SHP77 treated with DMSO at 0.1 percent for 48 hours (cell line): ENCODE measurements around the gene ERAP2.
"Not testable (repeated sequence)": the region's sequence is repeated elsewhere in the genome, so short reads cannot be mapped to it uniquely, and the experiment has no call there.

Experiments used
- DNase-seq: peaks from one replicate; lab custom pipeline; 2025; lab: John Stamatoyannopoulos, UW

Gene ERAP2

DNA sequence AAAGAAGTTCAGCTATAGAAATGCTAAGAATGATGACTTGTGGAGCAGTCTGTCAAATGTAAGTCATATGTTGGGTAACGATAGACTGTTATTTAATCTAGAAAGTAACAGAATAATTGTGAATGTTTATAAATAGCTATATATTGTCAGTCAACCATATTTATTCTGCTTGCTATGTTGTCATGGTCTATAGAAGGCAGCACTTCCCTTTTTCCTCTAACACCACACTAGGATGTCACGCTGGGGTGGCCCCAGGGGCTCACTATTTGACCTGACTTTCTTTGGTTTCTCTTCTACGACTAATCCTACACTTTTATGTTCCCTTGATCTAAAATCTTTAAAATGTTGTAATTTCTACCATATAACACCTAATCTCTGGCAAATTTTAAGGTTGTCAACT, 20.5 kb downstream of the ERAP2 start:
- no peak for DNase-seq

DNA sequence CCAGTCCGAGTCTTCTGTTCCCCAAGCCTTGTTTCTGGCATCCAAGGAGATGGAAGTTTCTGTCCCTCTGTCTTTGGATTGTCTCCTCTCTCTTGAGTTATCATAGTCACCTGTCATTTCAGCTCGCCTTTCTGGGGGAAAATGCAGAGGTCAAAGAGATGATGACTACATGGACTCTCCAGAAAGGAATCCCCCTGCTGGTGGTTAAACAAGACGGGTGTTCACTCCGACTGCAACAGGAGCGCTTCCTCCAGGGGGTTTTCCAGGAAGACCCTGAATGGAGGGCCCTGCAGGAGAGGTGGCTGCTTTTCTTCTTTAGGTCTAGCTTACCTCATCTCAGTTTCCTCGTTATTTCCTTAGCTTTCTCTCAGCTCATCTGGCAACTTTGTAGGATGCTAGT, 25.1 kb downstream of the ERAP2 start:
- DNase-seq, result no peak

DNA sequence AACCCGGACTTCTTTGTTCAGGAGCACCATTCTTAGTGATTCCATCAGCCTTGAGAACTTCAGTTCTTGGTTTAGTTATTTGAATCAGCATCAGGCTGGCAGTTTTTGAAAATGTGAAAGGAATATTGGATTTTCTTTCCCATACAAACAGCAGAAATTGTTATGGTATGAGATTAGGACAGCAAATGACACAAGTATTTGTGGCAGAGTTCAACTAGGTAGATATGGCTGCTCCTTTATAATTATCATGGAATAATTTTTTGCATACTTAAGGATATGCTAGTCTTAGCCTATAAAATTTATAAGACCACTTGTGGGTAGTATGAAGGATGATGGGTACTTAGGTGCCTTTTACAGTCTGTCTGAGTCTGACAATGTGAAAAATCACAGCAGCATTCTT, 25.5 kb downstream of the ERAP2 start:
- DNase-seq, result no peak

DNA sequence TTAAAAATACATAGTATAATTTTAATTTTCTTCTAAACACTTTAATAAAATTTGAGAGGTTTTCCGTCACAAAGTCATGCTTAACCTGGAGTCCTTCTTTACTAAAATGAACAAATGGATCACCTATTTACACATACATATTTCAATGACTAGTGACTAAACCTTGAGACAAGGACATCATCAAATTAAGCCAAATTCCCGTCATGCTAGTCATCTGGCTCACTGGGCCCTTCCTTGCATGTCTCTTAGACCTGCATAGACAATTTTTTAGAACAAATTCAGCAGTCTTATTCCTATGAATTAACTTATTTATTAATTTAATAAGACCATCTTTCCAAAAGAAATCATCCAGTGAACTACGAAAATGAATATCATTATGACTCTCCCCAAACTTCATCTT, 26.6 kb downstream of the ERAP2 start:
- no peak for DNase-seq

DNA sequence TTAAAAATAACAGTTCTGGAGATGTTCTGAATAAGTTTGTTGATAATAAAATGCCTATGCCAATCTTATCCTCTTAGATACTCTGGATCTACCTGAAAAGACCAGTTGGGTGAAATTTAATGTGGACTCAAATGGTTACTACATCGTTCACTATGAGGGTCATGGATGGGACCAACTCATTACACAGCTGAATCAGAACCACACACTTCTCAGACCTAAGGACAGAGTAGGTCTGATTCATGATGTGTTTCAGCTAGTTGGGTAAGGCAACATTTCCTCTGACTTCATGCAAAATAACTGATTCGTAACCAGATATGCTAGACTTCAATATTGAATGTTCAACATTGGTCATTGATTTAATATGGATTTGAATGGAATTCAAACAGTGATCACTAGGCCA, 27.0 kb downstream of the ERAP2 start:
- no peak for DNase-seq

DNA sequence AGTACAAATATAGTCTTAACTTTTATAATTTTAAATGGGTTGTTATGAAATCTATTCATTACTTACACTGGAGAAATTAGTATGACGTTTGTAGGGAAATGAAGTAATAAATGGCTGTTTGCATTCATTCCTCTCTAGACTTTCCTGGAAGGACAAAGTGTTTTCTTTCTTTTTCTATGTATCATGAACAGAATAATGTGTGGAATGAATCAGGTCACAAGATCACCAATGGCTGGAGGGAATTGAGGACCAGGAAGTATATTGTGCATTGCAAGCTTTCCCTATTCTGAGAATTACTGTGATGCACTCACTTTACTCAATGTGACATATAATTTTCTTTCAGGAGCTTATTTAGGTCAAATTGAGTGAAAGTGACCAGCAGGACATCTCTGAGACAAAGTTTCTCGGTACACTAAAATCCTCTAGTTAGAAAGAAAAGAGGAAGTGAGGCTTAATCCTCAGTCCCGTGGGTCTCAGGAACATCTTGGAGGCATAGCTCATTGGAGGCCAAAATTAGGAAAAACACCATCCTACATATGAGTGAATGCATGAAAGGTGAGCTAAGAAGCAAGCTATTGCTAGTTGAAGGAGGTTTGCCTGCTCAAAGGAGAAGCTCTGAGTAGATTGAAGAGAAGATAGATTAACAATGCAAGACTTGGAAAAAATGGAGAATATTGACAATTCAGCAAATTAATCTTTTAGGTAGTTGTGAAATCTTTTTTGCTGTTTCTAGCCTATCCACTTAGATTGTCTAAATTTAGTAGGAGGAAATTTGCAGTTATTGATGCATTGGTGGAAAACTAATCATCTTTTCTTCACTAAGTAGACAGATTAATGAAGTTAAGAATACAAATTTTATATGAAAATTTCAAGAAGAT, 28.0 kb downstream of the ERAP2 start:
- DNase-seq, result no peak

DNA sequence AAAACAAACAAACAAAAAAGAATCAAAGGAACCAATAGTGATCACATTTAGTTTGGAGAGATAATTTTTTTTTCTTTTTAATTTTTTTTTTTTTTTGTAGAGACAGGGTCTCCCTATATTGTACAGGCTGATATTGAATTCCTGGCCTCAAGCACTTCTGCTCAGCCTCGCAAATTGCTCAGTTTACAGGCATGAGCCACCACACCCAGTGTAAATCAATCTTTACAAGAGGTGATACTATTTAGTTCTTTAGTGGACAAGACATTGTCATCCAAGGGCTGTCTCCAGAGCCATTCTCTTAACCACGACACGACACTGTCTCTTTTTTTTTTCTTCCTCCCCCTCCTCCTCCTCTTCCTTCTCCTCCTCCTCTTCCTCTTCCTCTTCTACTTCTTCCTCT, 29.6 kb downstream of the ERAP2 start:
- DNase-seq, result no peak

DNA sequence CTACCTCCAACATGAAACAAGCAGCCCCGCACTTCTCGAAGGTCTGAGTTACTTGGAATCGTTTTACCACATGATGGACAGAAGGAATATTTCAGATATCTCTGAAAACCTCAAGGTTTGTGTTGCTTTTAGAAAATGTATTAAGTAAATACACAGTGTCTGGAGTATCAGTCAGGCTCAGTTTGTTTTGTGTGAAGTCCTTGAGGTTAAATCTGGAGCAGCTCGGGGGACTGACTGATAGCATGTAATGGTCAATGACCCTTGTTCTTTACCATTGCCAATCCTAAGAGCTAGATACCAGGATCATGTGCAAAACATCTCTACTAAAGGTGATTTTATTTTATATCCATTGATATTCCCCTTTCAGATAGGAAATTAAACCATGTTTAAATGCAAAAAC, 32.7 kb downstream of the ERAP2 start:
- DNase-seq, result no peak

DNA sequence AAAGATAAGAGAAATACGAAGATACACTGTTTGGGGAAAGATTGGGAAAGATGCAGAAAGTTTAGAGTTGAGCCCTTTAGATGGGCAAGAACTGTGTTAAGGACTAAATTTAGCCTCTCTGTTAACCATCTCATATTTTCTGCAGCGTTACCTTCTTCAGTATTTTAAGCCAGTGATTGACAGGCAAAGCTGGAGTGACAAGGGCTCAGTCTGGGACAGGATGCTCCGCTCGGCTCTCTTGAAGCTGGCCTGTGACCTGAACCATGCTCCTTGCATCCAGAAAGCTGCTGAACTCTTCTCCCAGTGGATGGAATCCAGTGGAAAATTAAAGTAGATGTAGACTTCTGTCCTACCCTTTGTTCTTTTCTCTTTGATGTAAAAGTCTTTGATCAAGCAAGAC, 33.1 kb downstream of the ERAP2 start:
- DNase-seq, result no peak

DNA sequence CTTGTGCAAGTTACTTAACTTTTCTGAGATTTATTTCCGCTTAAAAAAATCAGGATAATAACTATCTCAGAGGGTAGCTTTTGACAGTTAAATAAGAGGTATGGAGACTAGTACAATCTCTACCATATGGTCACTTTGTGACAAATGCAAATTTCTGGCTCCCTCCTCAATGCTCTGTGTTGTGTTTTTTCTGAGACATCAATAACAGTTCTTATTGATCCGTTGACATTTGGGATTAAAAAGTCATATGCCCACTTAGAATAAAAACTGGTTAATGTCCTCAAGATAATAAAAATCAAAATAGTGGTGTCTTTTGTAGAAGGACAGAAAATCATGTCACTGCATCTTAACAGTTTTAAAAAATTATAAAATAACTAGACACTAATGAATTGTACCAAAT, 34.8 kb downstream of the ERAP2 start:
- no peak for DNase-seq

DNA sequence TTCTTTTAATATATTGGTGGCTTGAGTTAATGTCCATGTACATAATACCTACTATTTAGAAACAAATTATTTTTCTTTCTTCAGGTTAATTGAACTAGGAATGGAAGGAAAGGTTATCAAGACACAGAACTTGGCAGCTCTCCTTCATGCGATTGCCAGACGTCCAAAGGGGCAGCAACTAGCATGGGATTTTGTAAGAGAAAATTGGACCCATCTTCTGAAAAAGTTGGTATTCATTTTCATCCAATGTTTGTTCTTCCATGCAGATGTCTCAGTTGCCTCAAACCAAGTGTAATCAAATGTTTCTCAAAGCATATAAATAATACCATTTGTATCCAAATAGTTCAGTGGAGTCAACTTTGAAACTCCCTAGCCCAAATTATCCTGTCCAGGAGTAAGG, 36.9 kb downstream of the ERAP2 start:
- DNase-seq, result no peak

DNA sequence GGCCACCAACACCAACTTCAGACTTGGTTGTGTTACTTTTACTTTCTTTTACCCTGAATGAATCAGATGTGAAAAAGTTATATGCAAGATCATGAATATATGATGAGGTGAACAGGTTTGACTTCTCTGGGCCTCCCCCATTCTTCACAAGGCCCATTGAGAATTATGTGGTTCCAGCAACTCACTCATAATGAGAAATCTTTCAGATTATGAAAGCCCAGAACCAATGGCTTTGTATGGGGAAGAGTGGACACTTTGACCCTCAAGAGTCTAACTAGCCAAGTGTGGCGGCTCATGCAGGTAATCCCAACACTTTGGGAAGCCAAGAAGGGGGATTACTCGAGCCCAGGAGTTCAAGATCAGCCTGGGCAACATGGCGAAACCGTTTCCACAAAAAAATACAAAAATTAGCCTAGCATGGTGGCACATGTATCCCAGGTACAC, 43.5 kb downstream of the ERAP2 start:
- DNase-seq, result no peak

DNA sequence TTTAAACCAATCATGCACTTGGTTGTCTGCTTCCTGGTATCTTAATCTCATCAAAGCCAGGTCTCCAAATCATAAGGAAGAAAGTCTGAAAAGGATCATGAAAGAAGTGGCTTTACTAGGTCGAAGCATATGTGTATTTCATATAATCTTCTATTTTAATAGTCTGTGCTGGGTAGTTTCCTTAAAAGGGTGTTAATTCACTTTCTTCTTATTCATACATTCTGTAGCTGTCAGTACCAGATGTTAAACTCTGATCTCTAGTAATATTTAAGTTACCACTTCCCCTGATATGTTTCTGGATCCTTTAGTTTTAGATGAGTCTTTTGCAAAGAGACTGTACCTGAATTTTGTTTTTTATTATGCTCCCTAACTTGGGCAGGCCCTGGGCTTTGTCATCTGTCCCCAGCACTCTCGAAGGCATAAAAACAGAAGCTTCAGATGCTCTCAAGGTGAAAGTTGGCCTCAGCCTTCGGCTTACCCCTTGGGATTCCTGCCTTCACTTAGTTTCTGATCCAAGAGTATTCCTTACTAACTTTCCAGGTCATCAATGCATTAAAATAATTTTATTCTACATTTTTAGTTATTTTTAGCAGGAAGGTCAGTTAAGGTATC, 44.5 kb downstream of the ERAP2 start:
- DNase-seq, result no peak

DNA sequence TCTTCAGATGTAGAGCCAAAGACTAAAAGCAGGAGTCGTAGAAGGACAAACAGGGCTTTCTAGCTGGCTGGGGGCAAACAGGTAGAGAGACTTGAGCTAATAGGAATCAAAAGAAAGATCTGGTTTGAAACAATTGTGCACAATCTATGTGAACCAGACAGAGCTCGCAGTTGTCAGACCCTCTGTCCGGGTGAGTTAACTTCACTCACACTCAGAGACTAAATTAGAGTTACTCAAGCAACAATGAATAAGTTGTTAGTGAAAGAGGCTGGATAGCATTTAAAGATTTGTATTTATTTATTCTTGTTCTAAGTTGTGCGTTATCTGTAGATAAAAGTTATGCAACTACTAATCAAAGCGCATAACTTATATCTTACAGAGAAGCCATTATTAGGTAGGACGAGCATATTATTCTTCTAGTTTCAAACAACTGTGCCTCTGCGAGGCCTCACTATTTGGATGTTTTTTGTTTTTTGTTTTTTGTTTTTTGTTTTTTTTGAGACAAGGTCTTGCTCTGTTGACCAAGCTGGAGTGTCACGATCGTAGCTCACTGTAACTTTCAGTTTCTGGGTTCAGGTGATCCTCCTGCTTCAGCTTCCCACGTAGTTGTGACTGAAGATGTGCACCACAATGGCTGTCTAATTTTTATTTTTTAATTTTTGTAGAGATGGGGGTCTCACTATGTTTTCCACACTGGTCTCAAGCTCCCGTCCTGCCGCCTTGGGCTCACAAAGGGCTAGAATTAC, 46.4 kb downstream of the ERAP2 start:
- DNase-seq, result no peak

DNA sequence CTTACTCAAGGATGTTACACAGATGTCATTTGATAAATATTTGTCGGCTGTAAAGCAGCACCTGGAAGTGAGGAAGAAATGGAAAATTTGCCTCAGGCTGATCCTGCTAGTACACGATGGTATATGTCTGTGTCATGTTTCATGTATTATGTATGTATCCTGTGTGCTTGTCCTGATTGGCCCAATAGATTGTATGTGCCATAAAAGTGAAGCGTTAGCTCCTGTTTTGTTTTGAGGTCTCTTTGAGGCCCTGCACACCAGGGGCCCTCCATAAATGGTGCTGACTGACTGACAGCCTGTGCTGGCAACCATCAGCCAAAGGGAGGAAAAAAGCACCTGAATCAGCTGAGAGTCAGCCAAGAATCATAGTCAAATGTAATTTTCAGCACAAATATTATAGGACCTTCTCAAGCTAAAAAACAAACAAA, 47.7 kb downstream of the ERAP2 start:
- DNase-seq, result no peak

DNA sequence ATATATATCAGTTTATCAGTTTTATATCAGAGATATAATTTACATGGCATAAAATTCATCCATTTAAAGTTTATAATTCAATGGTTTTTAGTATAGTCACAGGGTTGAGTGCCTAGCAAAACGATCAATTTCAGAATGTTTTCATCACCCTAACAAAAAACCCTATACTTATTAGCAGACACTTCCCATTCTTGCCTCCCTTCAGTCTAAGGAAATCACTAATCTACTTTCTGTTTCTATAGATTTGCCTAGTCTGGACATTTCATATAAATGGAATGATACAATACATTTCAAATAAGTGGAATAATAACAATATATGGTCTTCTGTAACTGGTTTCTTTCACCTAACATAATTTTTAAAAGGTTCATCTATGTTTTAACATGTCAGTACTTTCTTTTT, 50.0 kb downstream of the ERAP2 start:
- no peak for DNase-seq

DNA sequence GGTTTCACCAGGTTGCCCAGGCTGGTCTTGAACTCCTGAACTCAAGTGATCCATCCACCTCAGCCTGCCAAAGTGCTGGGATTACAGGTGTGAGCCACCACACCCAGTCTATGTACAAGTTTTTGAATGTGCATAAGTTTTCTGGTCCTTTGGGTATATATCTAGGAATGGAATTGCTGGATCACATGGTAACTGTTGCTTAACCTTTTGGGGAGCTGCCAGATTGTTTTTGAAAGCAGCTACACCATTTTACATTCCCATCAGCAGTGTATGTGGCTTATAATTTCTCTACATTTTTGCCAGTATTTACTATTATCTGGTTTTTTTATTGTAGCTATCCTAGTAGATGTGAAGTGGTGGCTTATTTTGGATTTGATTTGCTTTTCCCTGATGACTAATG, 50.7 kb downstream of the ERAP2 start:
- DNase-seq, result no peak

DNA sequence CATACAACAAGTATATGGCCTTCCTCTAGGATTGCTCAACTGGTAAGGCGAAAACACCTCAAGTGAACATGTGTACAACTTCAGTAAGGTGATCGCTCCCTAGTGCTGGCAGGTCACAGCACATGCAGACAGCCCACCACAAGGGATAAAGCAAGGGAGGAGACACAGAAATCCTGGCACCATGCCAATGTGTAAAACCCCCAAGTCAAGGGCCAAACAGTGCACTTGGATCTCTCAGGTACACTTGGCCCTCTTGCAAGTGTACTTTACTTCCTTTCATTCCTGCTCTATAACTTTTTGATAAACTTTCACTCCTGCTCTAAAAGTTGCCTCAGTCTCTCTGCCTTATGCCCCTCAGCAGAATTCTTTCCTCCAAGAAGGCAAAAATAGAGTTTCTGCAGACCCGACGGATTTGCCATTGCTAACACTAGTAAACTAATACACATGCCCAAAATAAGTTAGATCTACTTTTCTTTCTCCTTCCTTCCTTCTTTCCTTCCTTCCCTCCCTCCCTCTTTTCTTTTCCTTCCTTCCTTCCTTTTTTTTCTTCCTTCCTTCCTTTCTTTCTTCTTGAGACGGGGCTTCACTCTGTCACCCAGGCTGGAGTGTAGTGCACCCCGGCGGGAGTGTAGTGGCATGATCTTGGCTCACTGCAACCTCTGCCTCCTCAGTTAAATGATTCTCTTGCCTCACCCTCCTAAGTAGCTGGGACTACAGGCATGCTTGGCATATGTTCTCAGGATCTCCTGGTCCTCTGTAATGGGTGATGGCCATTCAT, 52.8 kb downstream of the ERAP2 start:
- DNase-seq, result no peak

DNA sequence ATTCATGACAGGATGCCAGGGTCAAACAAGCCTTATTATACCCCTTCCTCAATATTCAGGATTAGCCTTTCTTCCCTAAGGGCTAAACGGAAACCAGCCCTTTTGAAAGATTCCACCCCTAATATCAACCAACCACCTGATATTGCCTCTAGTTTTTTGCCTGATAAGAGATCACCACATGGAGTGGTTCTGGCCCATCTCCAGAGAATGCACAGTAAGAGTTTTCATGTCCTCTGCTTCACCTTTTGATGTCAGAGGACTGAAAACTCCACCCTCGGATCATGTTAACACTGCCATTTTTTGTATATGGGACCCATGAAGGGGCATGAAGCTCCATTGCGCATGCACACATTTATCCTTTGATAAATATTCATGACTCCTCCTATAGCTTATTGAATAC, 53.8 kb downstream of the ERAP2 start:
- DNase-seq, result no peak

DNA sequence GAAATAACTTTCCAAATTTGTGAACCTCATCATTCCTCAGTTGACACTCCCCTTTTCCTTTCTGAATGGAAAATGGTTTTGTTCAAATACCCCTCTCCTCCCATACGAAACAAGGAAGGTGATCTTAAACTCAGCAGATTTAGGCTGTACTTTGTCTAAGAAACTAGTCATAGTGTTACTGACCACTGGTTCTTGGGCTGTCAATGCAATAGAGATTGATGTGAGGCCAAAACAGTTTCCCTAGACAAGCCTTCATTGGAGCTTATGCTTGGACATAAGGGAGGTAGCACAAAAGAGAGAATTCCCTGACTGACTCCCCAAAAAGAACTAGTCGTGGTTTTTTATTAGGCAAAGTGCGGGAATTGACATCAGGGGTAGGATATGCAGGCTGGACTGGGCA, 54.3 kb downstream of the ERAP2 start:
- DNase-seq, result no peak

DNA sequence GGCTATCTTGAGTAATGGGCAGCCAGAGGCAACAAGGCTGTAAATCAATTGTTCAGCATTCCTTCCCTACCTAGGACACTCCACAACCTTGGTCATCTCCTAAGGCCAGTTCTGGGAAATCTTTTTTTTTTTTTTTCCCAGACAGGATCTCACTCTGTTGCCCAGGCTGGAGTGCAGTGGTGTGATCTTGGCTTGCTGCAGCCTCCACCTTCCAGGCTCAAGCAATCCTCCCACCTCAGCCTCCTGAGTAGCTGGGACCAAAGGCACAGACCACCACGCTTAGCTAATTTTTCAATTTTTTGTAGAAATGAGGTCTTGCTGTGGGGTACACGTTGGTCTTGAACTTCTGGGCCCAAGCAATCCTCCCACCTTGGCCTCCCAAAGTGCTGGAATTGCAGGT, 54.7 kb downstream of the ERAP2 start:
- DNase-seq, result not testable (repeated sequence)

DNA sequence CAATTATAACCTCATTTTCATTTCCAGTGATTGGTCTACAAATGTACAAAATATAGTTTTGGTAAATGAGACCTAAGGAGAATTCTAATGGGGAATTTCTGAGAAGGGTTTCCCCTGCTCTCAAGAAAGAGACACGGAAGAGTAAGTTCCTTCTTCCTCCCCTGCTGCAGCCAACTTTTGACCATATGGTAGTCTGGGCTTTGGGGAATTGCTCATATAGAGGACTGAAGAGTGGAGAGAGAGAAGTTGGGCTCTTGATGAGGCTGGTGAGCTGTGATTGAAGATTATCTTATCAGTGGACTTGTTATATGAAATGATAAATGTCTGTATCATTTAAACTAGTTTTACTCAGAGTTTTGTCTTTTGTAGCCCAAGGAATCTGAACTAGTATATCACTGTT, 55.3 kb downstream of the ERAP2 start:
- no peak for DNase-seq
